K562 (cell line): Measurements from ENCODE around the gene DBI. TPM values are rescaled to one million over a fixed set of nuclear protein-coding genes. Genes with fewer than 3 reads are reported as not detected.

Source experiments
- ATAC-seq: fragments of 200-7000 bp; cut with Tn5 transposase; 3 replicates; pipeline ENCODE4 v1.9.1; 2020; ENCODE audit warnings: moderate library complexity
- BruUV-seq: library from RNA; stranded (reverse); fragments of 400-500 nt; replicated peaks from 2 replicates; lab custom pipeline; 2021; lab: Mats Ljungman, UMichigan
- CTCF ChIA-PET: fragments of 300-600 bp; formaldehyde crosslinking; extraction: SDS; loops from one replicate; lab custom pipeline; 2021; ENCODE audit warnings: low intra/inter-chr PET ratio; lab: Yijun Ruan, JAX
- POLR2A ChIA-PET: fragments of 300-600, 350-650 bp; sonication (Branson Sonifier 250); formaldehyde crosslinking; extraction: SDS; loops from one replicate; lab custom pipeline; 2021; ENCODE audit warnings: antibody characterized with exemption, inconsistent platforms; lab: Yijun Ruan, JAX
- DNase-seq, 4 experiments: peaks; one replicate each; pipeline versions ENCODE4 v3.0.0 to v3.0.0-alpha.2; 2011 to 2018; ENCODE audit warnings: low spot score in 3 of 4, mixed read lengths in 3 of 4; ENCODE audit errors: extremely low read depth in 1 of 4
- FAIRE-seq: peaks from 2 replicates; lab custom pipeline; 2011; peaks lifted over from hg19 to GRCh38; lab: Jason Lieb, UNC
- H2AFZ ChIP-seq: 2 replicates; pipeline ENCODE4 v1.6.0; 2011; ENCODE audit warnings: low read depth, low read length, control low read depth, inconsistent platforms
- H3K27ac ChIP-seq: fragments of 200-600 bp; 3 replicates; pipeline ENCODE4 v1.8.0; 2011; ENCODE audit warnings: low read depth, mild to moderate bottlenecking, control low read depth, inconsistent platforms, low read length, moderate library complexity, mixed read lengths; ENCODE audit errors: extremely low read depth
- H3K27me3 ChIP-seq, 2 experiments: fragments of 300-600 bp in 1 of 2; 2 replicates in 1 of 2; 3 replicates in 1 of 2; pipeline versions ENCODE4 v1.6.0 to v1.8.0; 2011; ENCODE audit warnings: inconsistent platforms in 2 of 2, low read length in 2 of 2, mild to moderate bottlenecking in 1 of 2, mixed read lengths in 1 of 2, moderate library complexity in 1 of 2; ENCODE audit not compliant: control insufficient read depth in 2 of 2, insufficient read depth in 2 of 2
- H3K36me3 ChIP-seq: fragments of 300-600 bp; 3 replicates; pipeline ENCODE4 v1.8.0; 2011; ENCODE audit warnings: mild to moderate bottlenecking, low read length, inconsistent platforms; ENCODE audit not compliant: control insufficient read depth, insufficient read depth
- H3K4me1 ChIP-seq, 2 experiments: fragments of 200-600 bp in 1 of 2; replicated peaks in 1 of 2; 2 replicates in 1 of 2; 3 replicates in 1 of 2; pipeline versions ENCODE4 v1.5.1 to v1.8.0; 2011; ENCODE audit warnings: inconsistent platforms in 2 of 2, low read length in 2 of 2, mild to moderate bottlenecking in 1 of 2, mixed read lengths in 1 of 2, moderate library complexity in 1 of 2; ENCODE audit not compliant: control insufficient read depth in 2 of 2, insufficient read depth in 2 of 2
- H3K4me2 ChIP-seq: 2 replicates; pipeline ENCODE4 v1.6.1; 2011; ENCODE audit warnings: low read length, control low read depth, inconsistent platforms, mixed read lengths; ENCODE audit not compliant: insufficient read depth
- H3K4me3 ChIP-seq: fragments of 200-600 bp; sonication (generic), shearing (Covaris generic); 2 replicates; pipeline ENCODE4 v1.5.1; 2016; ENCODE audit warnings: control low read depth, inconsistent platforms
- H3K79me2 ChIP-seq: fragments of 200-600 bp; 3 replicates; pipeline ENCODE4 v1.8.0; 2011; ENCODE audit warnings: low read length, inconsistent platforms; ENCODE audit not compliant: control insufficient read depth, insufficient read depth
- H3K9ac ChIP-seq, 2 experiments: 2 replicates each; pipeline versions ENCODE4 v1.6.0 to v1.6.1; 2011; ENCODE audit warnings: low read depth in 2 of 2, low read length in 2 of 2, control low read depth in 1 of 2, inconsistent platforms in 1 of 2, mild to moderate bottlenecking in 1 of 2, mixed read lengths in 1 of 2; ENCODE audit not compliant: insufficient read depth in 1 of 2
- H3K9me1 ChIP-seq: one replicate; pipeline ENCODE4 v1.6.0; 2011; ENCODE audit warnings: inconsistent platforms, mild to moderate bottlenecking, low read length, moderate library complexity; ENCODE audit not compliant: control insufficient read depth, insufficient read depth
- H3K9me3 ChIP-seq: replicated peaks from 2 replicates; pipeline ENCODE4 v1.5.1; 2011; ENCODE audit warnings: low read depth, low read length, inconsistent platforms; ENCODE audit not compliant: control insufficient read depth, insufficient read depth
- H4K20me1 ChIP-seq: replicated peaks from 2 replicates; pipeline ENCODE4 v1.6.1; 2011; ENCODE audit warnings: low read length, inconsistent platforms, mixed read lengths; ENCODE audit not compliant: control insufficient read depth, insufficient read depth
- ATF3 ChIP-seq, 2 experiments: fragments of 450-650 bp in 1 of 2; sonication (generic) in 1 of 2; formaldehyde crosslinking in 1 of 2; IDR thresholded peaks in 1 of 2; conservative IDR thresholded peaks in 1 of 2; 2 replicates each; pipeline versions ENCODE4 v1.6.1 to v1.8.1; 2016 to 2023; ENCODE audit warnings: mild to moderate bottlenecking in 2 of 2, moderate library complexity in 2 of 2, inconsistent platforms in 1 of 2, missing genetic modification reagents in 1 of 2
- ATF4 ChIP-seq: fragments of 450-650 bp; formaldehyde crosslinking; IDR thresholded peaks from 2 replicates; pipeline ENCODE4 v1.4.0; 2022; ENCODE audit warnings: mild to moderate bottlenecking, moderate library complexity
- C11orf30 ChIP-seq: fragments of 450-650 bp; IDR thresholded peaks from 2 replicates; pipeline ENCODE4 v1.6.1; 2016; ENCODE audit warnings: low read depth, mild to moderate bottlenecking
- CEBPB ChIP-seq: fragments of 450-650 bp; IDR thresholded peaks from 2 replicates; pipeline ENCODE4 v1.6.1; 2016; ENCODE audit warnings: missing genetic modification characterization, missing compliant biosample characterization
- CEBPG ChIP-seq, 3 experiments: fragments of 200-800 bp in 1 of 3; sonication (Bioruptor generic) in 1 of 3; sonication (generic) in 1 of 3; formaldehyde crosslinking in 1 of 3; IDR thresholded peaks in 2 of 3; conservative IDR thresholded peaks in 1 of 3; 2 replicates each; pipeline versions ENCODE4 v1.6.1 to v1.8.0; 2016 to 2022; ENCODE audit warnings: missing compliant biosample characterization in 2 of 3, missing genetic modification characterization in 2 of 3, mild to moderate bottlenecking in 1 of 3, missing genetic modification reagents in 1 of 3
- FOXP4 ChIP-seq: sonication (generic); formaldehyde crosslinking; IDR thresholded peaks from 2 replicates; pipeline ENCODE4 v1.8.0; 2022; ENCODE audit warnings: mild to moderate bottlenecking, missing genetic modification reagents, borderline replicate concordance
- MAFG ChIP-seq: fragments of 450-650 bp; conservative IDR thresholded peaks from 2 replicates; pipeline ENCODE4 v1.6.1; 2016; ENCODE audit warnings: missing genetic modification characterization, missing compliant biosample characterization
- MAFK ChIP-seq: IDR thresholded peaks from 2 replicates; pipeline ENCODE4 v1.6.1; 2011; ENCODE audit warnings: low read length, improper control_type of control experiment
- MTF1 ChIP-seq: fragments of 250-450 bp; sonication (Bioruptor Pico); IDR thresholded peaks from 2 replicates; pipeline ENCODE4 v1.9.0; 2021; ENCODE audit warnings: moderate library complexity, mild to moderate bottlenecking, inconsistent platforms, borderline replicate concordance
- NFE2 ChIP-seq: IDR thresholded peaks from 2 replicates; pipeline ENCODE4 v1.6.1; 2014; ENCODE audit warnings: antibody characterized with exemption, low read depth
- NR4A1 ChIP-seq, 2 experiments: fragments of 250-450 bp in 1 of 2; fragments of 450-650 bp in 1 of 2; sonication (Bioruptor Pico) in 1 of 2; IDR thresholded peaks; 2 replicates each; pipeline versions ENCODE4 v1.4.0 to v1.6.1; 2016 to 2020; ENCODE audit warnings: mild to moderate bottlenecking in 2 of 2, missing compliant biosample characterization in 1 of 2, missing genetic modification characterization in 1 of 2, moderate library complexity in 1 of 2
- RBBP5 ChIP-seq: fragments of 200-600 bp; sonication (generic); IDR thresholded peaks from 2 replicates; pipeline ENCODE4 v1.6.1; 2012; ENCODE audit warnings: borderline replicate concordance, mild to moderate bottlenecking, low read length, control low read depth, inconsistent platforms; ENCODE audit not compliant: insufficient read depth, poor library complexity, severe bottlenecking
- TFAM ChIP-seq: fragments of 250-450 bp; sonication (Bioruptor Pico); conservative IDR thresholded peaks from 2 replicates; pipeline ENCODE4 v1.5.0; 2021; ENCODE audit warnings: mild to moderate bottlenecking, moderate library complexity
- ZNF316 ChIP-seq: fragments of 450-650 bp; IDR thresholded peaks from 2 replicates; pipeline ENCODE4 v1.6.1; 2016
- ZNF41 ChIP-seq: fragments of 250-450 bp; sonication (Bioruptor Pico); conservative IDR thresholded peaks from 2 replicates; pipeline ENCODE4 v1.4.0; 2020; ENCODE audit warnings: mild to moderate bottlenecking
- ZNF644 ChIP-seq: fragments of 200-800 bp; sonication (Bioruptor generic); IDR thresholded peaks from 2 replicates; pipeline ENCODE4 v1.6.1; 2016; ENCODE audit warnings: low read depth, missing genetic modification characterization, missing compliant biosample characterization
- ZNF76 ChIP-seq: fragments of 250-450 bp; sonication (Bioruptor Pico); IDR thresholded peaks from 2 replicates; pipeline ENCODE4 v1.4.0; 2020; ENCODE audit warnings: mild to moderate bottlenecking, moderate library complexity, borderline replicate concordance
- WGBS: fragments of 100-300 bp; shearing (Covaris generic); methylation state at CpG from one replicate; pipeline ENCODE4 v1.1.6; 2016; ENCODE audit warnings: low coverage, mixed read lengths; ENCODE audit not compliant: insufficient coverage; ENCODE audit errors: missing lambda C conversion rate; 5-methylcytosine and 5-hydroxymethylcytosine counted together
- in situ Hi-C: fragments of 300-500 bp; cut with MboI; formaldehyde crosslinking; loops from 4 replicates; pipeline ENCODE4 v1.15.0; 2018; ENCODE audit warnings: inconsistent platforms, mixed read lengths
- intact Hi-C: fragments of 100-400 bp; cut with micrococcal nuclease; formaldehyde crosslinking; loops from 2 replicates; pipeline ENCODE4 v1.14.2; 2022
- polyA plus RNA-seq, 8 experiments: library from polyadenylated mRNA; depleted of rRNA in 4 of 8; stranded (reverse) in 5 of 8; unstranded in 3 of 8; fragments of >200 nt; fragmentation: Nextera tagmentation in 2 of 8; fragmentation: Illumina TruSeq in 1 of 8; extraction: Ambion mirVana in 2 of 8; extraction: Trizol in 1 of 8; gene quantifications; 2 replicates each; pipeline versions ENCODE4 v1.2.1 to v1.2.3, GENCODE V29; 2011 to 2014; ENCODE audit warnings: inconsistent platforms in 1 of 8, missing spikeins in 1 of 8
- total RNA-seq, 7 experiments: library from RNA; depleted of rRNA in 6 of 7; stranded (reverse); fragments of >200 nt in 6 of 7; fragmentation: Illumina TruSeq in 2 of 7; extraction: Trizol in 2 of 7; gene quantifications; 2 replicates each; pipeline versions ENCODE4 v1.2.1 to v1.2.3, GENCODE V29; 2011 to 2021; ENCODE audit warnings: low replicate concordance in 1 of 7

DBI gene
- total and polyA plus RNA-seq, 9 of the 15 experiments (the other 6 are each of a cell fraction or from before 2014, with no cell fraction given), result 55.8 to 443 (median 194) TPM

GRCh38 chr2:119333360-119333759, 33.4 kb upstream of the DBI start:
- no peaks in the 10 kb centered on the region for H3K79me2 ChIP-seq
- no peaks in the 10 kb centered on the region for H3K36me3 ChIP-seq
- ATAC-seq (peak; percentile 38; the same call in 2 of the 3 replicates), FAIRE-seq (no peak), DNase-seq (no peak)
- H3K4me1 ChIP-seq, result no peaks in the 10 kb centered on the region; a peak in 1 of 5 replicates
- H3K9me1 ChIP-seq, result no peaks in the 10 kb centered on the region
- no peak overlapping the region for H3K9ac ChIP-seq
- no TSS peak for BruUV-seq
- CTCF ChIA-PET, result no interaction called here
- H3K27me3 ChIP-seq, result no peaks in the 10 kb centered on the region
- 24% methylated on average over 3 of the region's 3 CpGs for WGBS
- no peak overlapping the region for H3K4me3 ChIP-seq
- POLR2A ChIA-PET, result no interaction called here
- H3K4me2 ChIP-seq, result no peak overlapping the region
- H4K20me1 ChIP-seq, result no peaks in the 10 kb centered on the region
- H2AFZ ChIP-seq, result no peak overlapping the region
- H3K27ac ChIP-seq, result no peak overlapping the region
- intact Hi-C loops, result no loop called here
- H3K9me3 ChIP-seq, result no peaks in the 10 kb centered on the region
- in situ Hi-C loops, result no loop called here
- TF ChIP-seq CEBPG (CRISPR knock-in tag; IDR thresholded peaks at IDR 0.05), result peak; percentile 85
- peak; percentile 82 to 90 for TF ChIP-seq CEBPG (tag; conservative IDR thresholded peaks at IDR 0.05 in 1 of 2, IDR thresholded peaks at IDR 0.05 in 1 of 2)
- TF ChIP-seq ZNF644, result 0 out of 2 replicates have a peak, but pooled peaks have one; percentile 38
- peak; percentile 42; the same call in 1 of the 2 replicates for TF ChIP-seq NFE2
- TF ChIP-seq MAFK, result 0 out of 2 replicates have a peak, but pooled peaks have one; percentile 44
- peak; percentile 74 for TF ChIP-seq ZNF316
- TF ChIP-seq TFAM (CRISPR knock-in tag), result no peak
- 0 out of 2 replicates have a peak, but pooled peaks have one; percentile 30 for TF ChIP-seq MAFG (tag)
- peak; percentile 79 for TF ChIP-seq CEBPB (tag)
- no peak for TF ChIP-seq MTF1 (CRISPR knock-in tag)
- peak; percentile 69 for TF ChIP-seq ATF3 (IDR thresholded peaks at IDR 0.05)
- no peak for TF ChIP-seq ATF3 (CRISPR knock-in tag; conservative IDR thresholded peaks at IDR 0.05)
- TF ChIP-seq ZNF41 (CRISPR knock-in tag), result no peak
- TF ChIP-seq ZNF76 (CRISPR knock-in tag), result no peak
- no peak for TF ChIP-seq RBBP5
- no peak for TF ChIP-seq NR4A1 (CRISPR knock-in tag; IDR thresholded peaks at IDR 0.05)
- no peak for TF ChIP-seq NR4A1 (tag; IDR thresholded peaks at IDR 0.05)
- no peak for TF ChIP-seq FOXP4 (CRISPR knock-in tag)
- TF ChIP-seq C11orf30, result peak; percentile 72; the same call in 1 of the 2 replicates
- peak; percentile 63; the same call in 1 of the 2 replicates for TF ChIP-seq ATF4
